Measurements from ENCODE around the gene IGSF9B. TPM values are rescaled to one million over a fixed set of nuclear protein-coding genes. Genes with fewer than 3 reads are reported as not detected.

The IGSF9B gene
- total RNA-seq, 1 donor from 2014 or later: 10.1 TPM

GRCh38 chr11:133896642-133897330, 60.0 kb downstream of the IGSF9B start:
- Histone ChIP-seq H3K4me3 (no peak overlapping the region), H3K27ac (no peak overlapping the region), H3K9me3 (no peaks in the 10 kb centered on the region), H3K27me3 (no peaks in the 10 kb centered on the region), H3K36me3 (no peaks in the 10 kb centered on the region), H3K4me1 (no peaks in the 10 kb centered on the region)
- intact Hi-C loops (cut with DNase I): no loop called here
- no peak for DNase-seq (ENCODE audit: extremely low spot score in 2 of 2)
- TF ChIP-seq POLR2A (IDR thresholded peaks at IDR 0.05) (no peak), POLR2AphosphoS5 (IDR thresholded peaks at IDR 0.05; ENCODE audit: insufficient read depth in 1 of 2, low read depth in 1 of 2) (no peak), CTCF (IDR thresholded peaks at IDR 0.05) (no peak)

GRCh38 chr11:133896028-133896427, 60.7 kb downstream of the IGSF9B start:
- TF ChIP-seq POLR2A (IDR thresholded peaks at IDR 0.05) (no peak), POLR2AphosphoS5 (IDR thresholded peaks at IDR 0.05; ENCODE audit: insufficient read depth in 1 of 2, low read depth in 1 of 2) (no peak), CTCF (IDR thresholded peaks at IDR 0.05) (no peak)
- Histone ChIP-seq H3K4me3 (no peak overlapping the region), H3K36me3 (no peaks in the 10 kb centered on the region), H3K27me3 (no peaks in the 10 kb centered on the region), H3K4me1 (no peaks in the 10 kb centered on the region), H3K9me3 (no peaks in the 10 kb centered on the region), H3K27ac (no peak overlapping the region)
- DNase-seq (ENCODE audit: extremely low spot score in 2 of 2): no peak
- intact Hi-C loops (cut with DNase I): no loop called here

GRCh38 chr11:133895551-133895950, 61.2 kb downstream of the IGSF9B start:
- Histone ChIP-seq H3K27ac (no peak overlapping the region), H3K4me1 (no peaks in the 10 kb centered on the region), H3K9me3 (no peaks in the 10 kb centered on the region), H3K4me3 (no peak overlapping the region), H3K36me3 (no peaks in the 10 kb centered on the region), H3K27me3 (no peaks in the 10 kb centered on the region)
- TF ChIP-seq CTCF (IDR thresholded peaks at IDR 0.05) (no peak), POLR2A (IDR thresholded peaks at IDR 0.05) (no peak), POLR2AphosphoS5 (IDR thresholded peaks at IDR 0.05; ENCODE audit: insufficient read depth in 1 of 2, low read depth in 1 of 2) (no peak)
- intact Hi-C loops (cut with DNase I): no loop called here
- DNase-seq (ENCODE audit: extremely low spot score in 2 of 2): no peak

GRCh38 chr11:133895061-133895479, 61.7 kb downstream of the IGSF9B start:
- DNase-seq (ENCODE audit: extremely low spot score in 2 of 2): no peak
- Histone ChIP-seq H3K4me3 (no peak overlapping the region), H3K4me1 (no peaks in the 10 kb centered on the region), H3K27me3 (no peaks in the 10 kb centered on the region), H3K36me3 (no peaks in the 10 kb centered on the region), H3K9me3 (no peaks in the 10 kb centered on the region), H3K27ac (no peak overlapping the region)
- intact Hi-C loops (cut with DNase I): no loop called here
- TF ChIP-seq POLR2A (IDR thresholded peaks at IDR 0.05): no peak
- no peak for TF ChIP-seq POLR2AphosphoS5 (IDR thresholded peaks at IDR 0.05; ENCODE audit: insufficient read depth in 1 of 2, low read depth in 1 of 2)
- TF ChIP-seq CTCF (IDR thresholded peaks at IDR 0.05): no peak

- no peak overlapping the region for H3K4me3 ChIP-seq
- no peaks in the 10 kb centered on the region for H3K27me3 ChIP-seq
- H3K4me1 ChIP-seq: no peaks in the 10 kb centered on the region
- no peak for DNase-seq (ENCODE audit: extremely low spot score in 2 of 2)
- TF ChIP-seq POLR2AphosphoS5 (IDR thresholded peaks at IDR 0.05; ENCODE audit: insufficient read depth in 1 of 2, low read depth in 1 of 2) (no peak), POLR2A (IDR thresholded peaks at IDR 0.05) (no peak), CTCF (IDR thresholded peaks at IDR 0.05) (no peak)
- H3K9me3 ChIP-seq: no peaks in the 10 kb centered on the region
- no peak overlapping the region for H3K27ac ChIP-seq
- intact Hi-C loops (cut with DNase I): no loop called here
- H3K36me3 ChIP-seq: no peaks in the 10 kb centered on the region
These were observed 63.4 kb downstream of the IGSF9B start for GRCh38 chr11:133893381-133893780.

Data from vagina (tissue), 2 donors.